ENCODE results near the gene CHD9NB. TPM values are rescaled to one million over a fixed set of nuclear protein-coding genes. Genes with fewer than 3 reads are reported as not detected.
A peak's percentile ranks its signal among the peaks of the same experiment; 100 is the strongest.

The CHD9NB gene
- total and polyA plus RNA-seq, 9 of the 15 experiments (the other 6 are each of a cell fraction or from before 2014, with no cell fraction given) = 0.06 to 0.10 (median 0.07) TPM; not detected in 6

DNA sequence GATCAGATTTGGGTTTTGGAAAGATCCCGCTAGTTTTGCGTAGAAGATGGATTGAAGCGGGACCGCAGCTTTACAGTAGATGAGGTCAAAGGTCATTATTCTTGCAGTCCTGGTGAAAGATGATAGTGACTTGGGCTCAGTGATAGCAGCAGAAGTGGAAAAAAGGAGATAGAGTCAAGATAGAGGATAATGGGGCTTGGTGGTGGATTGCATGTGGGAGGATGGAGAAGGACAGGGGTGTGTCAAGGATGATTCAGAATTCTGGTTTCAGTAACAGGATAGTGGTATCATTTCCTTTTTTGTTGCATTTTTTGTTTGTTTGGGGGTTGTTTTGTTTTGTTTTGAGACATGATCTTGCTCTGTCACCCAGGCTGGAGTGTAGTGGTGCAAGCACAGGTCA lies 28.7 kb downstream of the CHD9NB start (continued):
- TF ChIP-seq, protein P1, sequence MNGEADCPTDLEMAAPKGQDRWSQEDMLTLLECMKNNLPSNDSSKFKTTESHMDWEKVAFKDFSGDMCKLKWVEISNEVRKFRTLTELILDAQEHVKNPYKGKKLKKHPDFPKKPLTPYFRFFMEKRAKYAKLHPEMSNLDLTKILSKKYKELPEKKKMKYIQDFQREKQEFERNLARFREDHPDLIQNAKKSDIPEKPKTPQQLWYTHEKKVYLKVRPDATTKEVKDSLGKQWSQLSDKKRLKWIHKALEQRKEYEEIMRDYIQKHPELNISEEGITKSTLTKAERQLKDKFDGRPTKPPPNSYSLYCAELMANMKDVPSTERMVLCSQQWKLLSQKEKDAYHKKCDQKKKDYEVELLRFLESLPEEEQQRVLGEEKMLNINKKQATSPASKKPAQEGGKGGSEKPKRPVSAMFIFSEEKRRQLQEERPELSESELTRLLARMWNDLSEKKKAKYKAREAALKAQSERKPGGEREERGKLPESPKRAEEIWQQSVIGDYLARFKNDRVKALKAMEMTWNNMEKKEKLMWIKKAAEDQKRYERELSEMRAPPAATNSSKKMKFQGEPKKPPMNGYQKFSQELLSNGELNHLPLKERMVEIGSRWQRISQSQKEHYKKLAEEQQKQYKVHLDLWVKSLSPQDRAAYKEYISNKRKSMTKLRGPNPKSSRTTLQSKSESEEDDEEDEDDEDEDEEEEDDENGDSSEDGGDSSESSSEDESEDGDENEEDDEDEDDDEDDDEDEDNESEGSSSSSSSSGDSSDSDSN (IDR thresholded peaks at IDR 0.05; ENCODE audit: borderline replicate concordance in 1 of 2, low read depth in 2 of 2, low read length in 2 of 2) = no peak
- TF ChIP-seq RBM14 (IDR thresholded peaks at IDR 0.05; ENCODE audit: borderline replicate concordance, insufficient read depth, low read depth, low read length) (no peak), E2F3 (CRISPR knock-in tag; IDR thresholded peaks at IDR 0.05) (no peak), FOXK1 (CRISPR knock-in tag; IDR thresholded peaks at IDR 0.05; ENCODE audit: borderline replicate concordance) (no peak), KLF10 (CRISPR knock-in tag; IDR thresholded peaks at IDR 0.05) (no peak), FOXM1 (IDR thresholded peaks at IDR 0.05; ENCODE audit: low read depth) (peak; percentile 29; the same call in 1 of the 2 replicates), FOXM1 (CRISPR knock-in tag; IDR thresholded peaks at IDR 0.05; ENCODE audit: low read depth) (no peak), HDAC1 (IDR thresholded peaks at IDR 0.05) (peak in 1 of 2 experiments; percentile 89; a peak in 2 of 4 replicates), CBX1 (IDR thresholded peaks at IDR 0.05; ENCODE audit: low read depth) (no peak), HNRNPH1 (optimal IDR thresholded peaks at IDR 0.05; ENCODE audit: low read depth, low read length) (no peak), ZNF121 (CRISPR knock-in tag; conservative IDR thresholded peaks at IDR 0.05) (no peak), ZFX (CRISPR knock-in tag; IDR thresholded peaks at IDR 0.05) (no peak), EHMT2 (IDR thresholded peaks at IDR 0.05) (0 out of 2 replicates have a peak, but pooled peaks have one; percentile 49), HCFC1 (IDR thresholded peaks at IDR 0.05; ENCODE audit: low read depth, low read length) (no peak)
- TF ChIP-seq, protein P2, sequence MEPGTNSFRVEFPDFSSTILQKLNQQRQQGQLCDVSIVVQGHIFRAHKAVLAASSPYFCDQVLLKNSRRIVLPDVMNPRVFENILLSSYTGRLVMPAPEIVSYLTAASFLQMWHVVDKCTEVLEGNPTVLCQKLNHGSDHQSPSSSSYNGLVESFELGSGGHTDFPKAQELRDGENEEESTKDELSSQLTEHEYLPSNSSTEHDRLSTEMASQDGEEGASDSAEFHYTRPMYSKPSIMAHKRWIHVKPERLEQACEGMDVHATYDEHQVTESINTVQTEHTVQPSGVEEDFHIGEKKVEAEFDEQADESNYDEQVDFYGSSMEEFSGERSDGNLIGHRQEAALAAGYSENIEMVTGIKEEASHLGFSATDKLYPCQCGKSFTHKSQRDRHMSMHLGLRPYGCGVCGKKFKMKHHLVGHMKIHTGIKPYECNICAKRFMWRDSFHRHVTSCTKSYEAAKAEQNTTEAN (CRISPR knock-in tag; IDR thresholded peaks at IDR 0.05) = no peak
- TF ChIP-seq, protein P3, sequence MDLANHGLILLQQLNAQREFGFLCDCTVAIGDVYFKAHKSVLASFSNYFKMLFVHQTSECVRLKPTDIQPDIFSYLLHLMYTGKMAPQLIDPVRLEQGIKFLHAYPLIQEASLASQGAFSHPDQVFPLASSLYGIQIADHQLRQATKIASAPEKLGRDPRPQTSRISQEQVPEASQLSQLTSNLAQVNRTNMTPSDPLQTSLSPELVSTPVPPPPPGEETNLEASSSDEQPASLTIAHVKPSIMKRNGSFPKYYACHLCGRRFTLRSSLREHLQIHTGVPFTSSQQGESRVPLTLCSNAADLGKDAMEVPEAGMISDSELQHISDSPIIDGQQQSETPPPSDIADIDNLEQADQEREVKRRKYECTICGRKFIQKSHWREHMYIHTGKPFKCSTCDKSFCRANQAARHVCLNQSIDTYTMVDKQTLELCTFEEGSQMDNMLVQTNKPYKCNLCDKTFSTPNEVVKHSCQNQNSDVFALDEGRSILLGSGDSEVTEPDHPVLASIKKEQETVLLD (IDR thresholded peaks at IDR 0.05) = no peak
- TF ChIP-seq, protein P4, sequence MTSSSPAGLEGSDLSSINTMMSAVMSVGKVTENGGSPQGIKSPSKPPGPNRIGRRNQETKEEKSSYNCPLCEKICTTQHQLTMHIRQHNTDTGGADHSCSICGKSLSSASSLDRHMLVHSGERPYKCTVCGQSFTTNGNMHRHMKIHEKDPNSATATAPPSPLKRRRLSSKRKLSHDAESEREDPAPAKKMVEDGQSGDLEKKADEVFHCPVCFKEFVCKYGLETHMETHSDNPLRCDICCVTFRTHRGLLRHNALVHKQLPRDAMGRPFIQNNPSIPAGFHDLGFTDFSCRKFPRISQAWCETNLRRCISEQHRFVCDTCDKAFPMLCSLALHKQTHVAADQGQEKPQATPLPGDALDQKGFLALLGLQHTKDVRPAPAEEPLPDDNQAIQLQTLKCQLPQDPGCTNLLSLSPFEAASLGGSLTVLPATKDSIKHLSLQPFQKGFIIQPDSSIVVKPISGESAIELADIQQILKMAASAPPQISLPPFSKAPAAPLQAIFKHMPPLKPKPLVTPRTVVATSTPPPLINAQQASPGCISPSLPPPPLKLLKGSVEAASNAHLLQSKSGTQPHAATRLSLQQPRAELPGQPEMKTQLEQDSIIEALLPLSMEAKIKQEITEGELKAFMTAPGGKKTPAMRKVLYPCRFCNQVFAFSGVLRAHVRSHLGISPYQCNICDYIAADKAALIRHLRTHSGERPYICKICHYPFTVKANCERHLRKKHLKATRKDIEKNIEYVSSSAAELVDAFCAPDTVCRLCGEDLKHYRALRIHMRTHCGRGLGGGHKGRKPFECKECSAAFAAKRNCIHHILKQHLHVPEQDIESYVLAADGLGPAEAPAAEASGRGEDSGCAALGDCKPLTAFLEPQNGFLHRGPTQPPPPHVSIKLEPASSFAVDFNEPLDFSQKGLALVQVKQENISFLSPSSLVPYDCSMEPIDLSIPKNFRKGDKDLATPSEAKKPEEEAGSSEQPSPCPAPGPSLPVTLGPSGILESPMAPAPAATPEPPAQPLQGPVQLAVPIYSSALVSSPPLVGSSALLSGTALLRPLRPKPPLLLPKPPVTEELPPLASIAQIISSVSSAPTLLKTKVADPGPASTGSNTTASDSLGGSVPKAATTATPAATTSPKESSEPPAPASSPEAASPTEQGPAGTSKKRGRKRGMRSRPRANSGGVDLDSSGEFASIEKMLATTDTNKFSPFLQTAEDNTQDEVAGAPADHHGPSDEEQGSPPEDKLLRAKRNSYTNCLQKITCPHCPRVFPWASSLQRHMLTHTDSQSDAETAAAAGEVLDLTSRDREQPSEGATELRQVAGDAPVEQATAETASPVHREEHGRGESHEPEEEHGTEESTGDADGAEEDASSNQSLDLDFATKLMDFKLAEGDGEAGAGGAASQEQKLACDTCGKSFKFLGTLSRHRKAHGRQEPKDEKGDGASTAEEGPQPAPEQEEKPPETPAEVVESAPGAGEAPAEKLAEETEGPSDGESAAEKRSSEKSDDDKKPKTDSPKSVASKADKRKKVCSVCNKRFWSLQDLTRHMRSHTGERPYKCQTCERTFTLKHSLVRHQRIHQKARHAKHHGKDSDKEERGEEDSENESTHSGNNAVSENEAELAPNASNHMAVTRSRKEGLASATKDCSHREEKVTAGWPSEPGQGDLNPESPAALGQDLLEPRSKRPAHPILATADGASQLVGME (CRISPR knock-in tag; IDR thresholded peaks at IDR 0.05) = no peak

All from K562 (cell line).